ENCODE results near the gene ALKBH6. TPM values are rescaled to one million over a fixed set of nuclear protein-coding genes. Genes with fewer than 3 reads are reported as not detected.
A peak's percentile ranks its signal among the peaks of the same experiment; 100 is the strongest.

The ALKBH6 gene
- total RNA-seq, 1 donor from 2014 or later, result 17.9 TPM

DNA sequence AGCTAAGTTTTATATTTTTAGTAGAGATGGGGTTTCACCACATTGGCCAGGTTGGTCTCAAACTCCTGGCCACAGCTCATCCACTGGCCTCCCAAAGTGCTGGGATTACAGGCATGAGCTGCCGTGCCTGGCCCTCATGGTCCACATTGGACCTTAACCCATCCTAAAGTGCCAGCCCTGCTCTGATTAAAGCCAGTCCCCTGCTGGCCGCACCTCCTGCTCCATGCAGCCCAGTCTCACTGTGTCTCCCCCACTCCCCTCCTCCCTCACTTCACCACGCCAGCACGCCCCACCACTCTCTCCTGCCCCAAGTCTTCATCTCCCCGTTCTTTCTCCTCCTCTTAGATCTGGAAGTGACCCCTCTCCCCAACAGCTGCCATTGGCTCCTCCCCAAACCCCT lies 35.7 kb downstream of the ALKBH6 start:
- H3K4me1 Mint-ChIP-seq (ENCODE audit: low read depth), result no peaks in the 10 kb centered on the region
- H3K9me3 Mint-ChIP-seq (ENCODE audit: low read depth), result no peaks in the 10 kb centered on the region
- no peak overlapping the region for H3K4me3 Mint-ChIP-seq (ENCODE audit: unreplicated experiment)
- DNase-seq (ENCODE audit: low spot score), result no peak
- H3K36me3 Mint-ChIP-seq (ENCODE audit: low read depth), result no peaks in the 10 kb centered on the region
- no peak overlapping the region for H3K27ac Mint-ChIP-seq (ENCODE audit: unreplicated experiment)
- H3K27me3 Mint-ChIP-seq (ENCODE audit: low read depth), result peaks cover 25% of the 10 kb centered on the region
- TF ChIP-seq, protein P1, sequence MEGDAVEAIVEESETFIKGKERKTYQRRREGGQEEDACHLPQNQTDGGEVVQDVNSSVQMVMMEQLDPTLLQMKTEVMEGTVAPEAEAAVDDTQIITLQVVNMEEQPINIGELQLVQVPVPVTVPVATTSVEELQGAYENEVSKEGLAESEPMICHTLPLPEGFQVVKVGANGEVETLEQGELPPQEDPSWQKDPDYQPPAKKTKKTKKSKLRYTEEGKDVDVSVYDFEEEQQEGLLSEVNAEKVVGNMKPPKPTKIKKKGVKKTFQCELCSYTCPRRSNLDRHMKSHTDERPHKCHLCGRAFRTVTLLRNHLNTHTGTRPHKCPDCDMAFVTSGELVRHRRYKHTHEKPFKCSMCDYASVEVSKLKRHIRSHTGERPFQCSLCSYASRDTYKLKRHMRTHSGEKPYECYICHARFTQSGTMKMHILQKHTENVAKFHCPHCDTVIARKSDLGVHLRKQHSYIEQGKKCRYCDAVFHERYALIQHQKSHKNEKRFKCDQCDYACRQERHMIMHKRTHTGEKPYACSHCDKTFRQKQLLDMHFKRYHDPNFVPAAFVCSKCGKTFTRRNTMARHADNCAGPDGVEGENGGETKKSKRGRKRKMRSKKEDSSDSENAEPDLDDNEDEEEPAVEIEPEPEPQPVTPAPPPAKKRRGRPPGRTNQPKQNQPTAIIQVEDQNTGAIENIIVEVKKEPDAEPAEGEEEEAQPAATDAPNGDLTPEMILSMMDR (IDR thresholded peaks at IDR 0.05), result no peak

DNA sequence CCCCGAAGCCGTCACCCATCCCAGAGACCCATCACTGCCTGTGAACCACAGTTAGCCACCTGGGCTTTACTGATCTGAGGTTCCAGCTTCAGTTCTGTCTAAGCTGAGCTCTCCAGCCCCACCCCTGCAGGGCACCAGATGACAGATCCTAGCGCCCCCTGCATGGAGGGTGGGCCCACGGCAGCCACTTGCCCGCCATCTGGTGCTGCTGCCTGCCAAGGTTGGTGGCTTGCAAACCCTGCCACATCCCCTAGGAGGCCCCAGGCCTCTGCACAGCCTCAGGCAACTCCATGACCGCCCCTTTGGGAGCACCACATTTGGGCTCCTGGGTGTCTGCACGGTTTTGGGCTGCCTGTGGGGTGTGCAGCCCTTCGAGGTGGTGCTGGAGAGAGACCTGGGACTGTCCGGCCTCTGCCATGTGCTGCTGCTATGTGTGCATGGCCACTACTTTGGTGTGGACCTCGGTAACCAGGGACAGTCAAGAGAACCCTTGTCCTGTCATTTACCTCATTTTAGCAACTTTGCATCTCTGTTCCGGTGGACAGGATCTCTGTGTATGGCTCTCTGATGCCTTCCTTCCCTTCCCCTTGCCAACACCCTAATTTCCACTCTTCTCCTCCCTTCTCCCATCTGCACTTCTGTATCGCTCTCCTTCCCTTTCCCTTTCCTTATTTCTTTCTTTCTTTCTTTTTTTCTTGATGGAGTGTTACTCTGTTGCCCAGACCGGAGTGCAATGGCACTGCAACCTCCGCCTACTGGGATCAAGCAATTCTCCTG lies 36.4 kb downstream of the ALKBH6 start:
- no peaks in the 10 kb centered on the region for H3K9me3 Mint-ChIP-seq (ENCODE audit: low read depth)
- DNase-seq (ENCODE audit: low spot score), result no peak

DNA sequence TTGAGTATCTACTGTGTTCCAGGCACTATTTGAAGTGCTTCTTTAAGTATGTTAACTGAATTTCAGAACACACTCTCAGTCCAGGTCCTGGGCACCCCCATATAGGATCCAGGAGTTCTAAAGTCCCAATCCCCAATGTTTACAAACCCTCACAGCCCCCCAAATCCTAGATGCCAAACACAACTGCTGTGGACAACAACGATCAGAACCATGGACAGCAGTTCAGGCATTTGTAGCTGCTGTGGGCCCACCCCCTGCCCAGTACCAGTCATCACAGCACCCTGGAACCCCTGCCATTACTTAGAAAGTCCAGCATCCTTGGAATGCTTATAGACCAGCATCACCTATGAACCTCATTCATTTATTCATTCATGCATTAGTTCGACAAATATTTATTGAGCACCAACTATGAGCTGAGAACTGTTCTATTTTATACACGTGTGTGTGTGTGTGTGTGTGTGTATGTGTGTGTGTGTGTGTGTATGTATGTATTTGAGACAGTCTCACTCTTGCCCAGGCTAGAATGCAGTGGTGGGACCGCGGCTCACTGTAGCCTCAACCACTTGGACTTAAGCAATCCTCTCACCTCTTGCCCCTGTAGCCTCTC lies 38.3 kb downstream of the ALKBH6 start:
- Mint-ChIP-seq H3K27ac (ENCODE audit: unreplicated experiment) (no peak overlapping the region), H3K27me3 (ENCODE audit: low read depth) (peaks cover 22% of the 10 kb centered on the region), H3K9me3 (ENCODE audit: low read depth) (no peaks in the 10 kb centered on the region), H3K4me3 (ENCODE audit: unreplicated experiment) (no peak overlapping the region), H3K36me3 (ENCODE audit: low read depth) (no peaks in the 10 kb centered on the region), H3K4me1 (ENCODE audit: low read depth) (no peaks in the 10 kb centered on the region)
- no peak for DNase-seq (ENCODE audit: low spot score)
- TF ChIP-seq, protein P1 (IDR thresholded peaks at IDR 0.05), result no peak

More for the DNA sequence above, 36.4 kb downstream of the ALKBH6 start:
- Mint-ChIP-seq H3K4me3 (ENCODE audit: unreplicated experiment) (no peak overlapping the region), H3K27ac (ENCODE audit: unreplicated experiment) (no peak overlapping the region), H3K4me1 (ENCODE audit: low read depth) (no peaks in the 10 kb centered on the region), H3K27me3 (ENCODE audit: low read depth) (peaks cover 25% of the 10 kb centered on the region), H3K36me3 (ENCODE audit: low read depth) (no peaks in the 10 kb centered on the region)
- TF ChIP-seq, protein P1 (IDR thresholded peaks at IDR 0.05), result peak; percentile 10

DNA sequence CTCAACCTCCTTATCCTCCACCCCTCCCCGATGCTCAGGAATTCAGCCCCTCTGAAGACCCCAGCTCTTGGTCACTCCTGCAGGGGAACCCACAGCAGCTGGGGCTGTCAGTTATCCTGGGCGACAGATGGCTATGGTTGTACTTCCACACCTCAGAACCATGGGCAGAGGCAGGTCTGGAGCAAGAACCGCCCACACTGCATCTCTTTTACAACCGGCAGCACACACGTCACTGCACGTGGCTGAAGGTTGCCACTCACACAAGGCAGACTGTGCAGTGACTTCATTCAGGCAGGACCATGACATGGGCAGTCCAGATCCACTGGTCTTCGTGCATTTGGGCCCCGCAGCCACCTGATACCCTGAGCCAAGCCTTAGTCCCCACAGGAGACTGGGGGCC lies 40.5 kb downstream of the ALKBH6 start:
- no peak for DNase-seq (ENCODE audit: low spot score)
- Mint-ChIP-seq H3K9me3 (ENCODE audit: low read depth) (no peaks in the 10 kb centered on the region), H3K36me3 (ENCODE audit: low read depth) (no peaks in the 10 kb centered on the region), H3K27ac (ENCODE audit: unreplicated experiment) (no peak overlapping the region), H3K4me3 (ENCODE audit: unreplicated experiment) (no peak overlapping the region), H3K4me1 (ENCODE audit: low read depth) (no peaks in the 10 kb centered on the region), H3K27me3 (ENCODE audit: low read depth) (peaks cover 13% of the 10 kb centered on the region)
- TF ChIP-seq, protein P1 (IDR thresholded peaks at IDR 0.05), result no peak

DNA sequence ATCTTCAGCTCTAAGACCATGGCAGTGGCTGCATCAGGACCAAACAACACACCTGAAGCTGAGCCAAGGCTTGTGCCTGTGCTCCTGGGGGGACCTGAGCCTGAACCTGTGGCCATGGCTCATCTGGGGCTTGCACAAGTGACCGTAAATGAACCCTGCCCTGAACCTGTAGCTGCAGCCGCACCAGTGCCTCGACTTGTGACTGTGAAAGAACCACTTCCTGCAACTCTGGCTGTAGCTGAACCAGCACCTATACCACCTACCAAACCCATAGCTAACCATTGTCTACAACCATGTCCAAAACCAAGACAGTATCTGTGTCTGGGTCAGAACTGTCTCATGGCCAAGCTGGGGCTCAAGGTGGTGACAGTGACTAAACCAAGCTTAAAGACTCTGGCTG lies 47.2 kb downstream of the ALKBH6 start:
- Mint-ChIP-seq H3K27me3 (ENCODE audit: low read depth) (peaks cover 10% of the 10 kb centered on the region), H3K9me3 (ENCODE audit: low read depth) (no peaks in the 10 kb centered on the region), H3K4me1 (ENCODE audit: low read depth) (no peaks in the 10 kb centered on the region), H3K27ac (ENCODE audit: unreplicated experiment) (no peak overlapping the region), H3K4me3 (ENCODE audit: unreplicated experiment) (no peak overlapping the region), H3K36me3 (ENCODE audit: low read depth) (no peaks in the 10 kb centered on the region)
- TF ChIP-seq, protein P1 (IDR thresholded peaks at IDR 0.05), result no peak
- no peak for DNase-seq (ENCODE audit: low spot score)
